Liver (tissue), 3 donors: ENCODE results near the gene MTA3.

ENCODE experiments used
- ATF3 ChIP-seq: IDR thresholded peaks from 2 replicates; pipeline ENCODE4 v1.6.1; 2016; ENCODE audit warnings: antibody characterized with exemption
- CTCF ChIP-seq: fragments of 150-350 bp; IDR thresholded peaks from 2 replicates; pipeline ENCODE4 v1.5.1; 2017; ENCODE audit warnings: improper control_type of control experiment, low read depth, low read length; ENCODE audit not compliant: missing input control
- GABPA ChIP-seq, 2 donors: IDR thresholded peaks in 1 of 2; conservative IDR thresholded peaks in 1 of 2; 2 replicates each; pipeline ENCODE4 v1.6.1; 2016; ENCODE audit warnings: antibody characterized with exemption in 2 of 2, mild to moderate bottlenecking in 1 of 2, moderate library complexity in 1 of 2
- JUND ChIP-seq, 2 donors: IDR thresholded peaks; 2 replicates each; pipeline ENCODE4 v1.6.1; 2016; ENCODE audit warnings: antibody characterized with exemption in 2 of 2
- MAX ChIP-seq: IDR thresholded peaks from 2 replicates; pipeline ENCODE4 v1.6.1; 2016; ENCODE audit warnings: antibody characterized with exemption
- RAD21 ChIP-seq, 2 donors: IDR thresholded peaks; 2 replicates each; pipeline ENCODE4 v1.6.1; 2016; ENCODE audit warnings: antibody characterized with exemption in 2 of 2, mild to moderate bottlenecking in 2 of 2
- REST ChIP-seq: IDR thresholded peaks from 2 replicates; pipeline ENCODE4 v1.6.1; 2016; ENCODE audit warnings: antibody characterized with exemption, mild to moderate bottlenecking
- SP1 ChIP-seq: IDR thresholded peaks from 2 replicates; pipeline ENCODE4 v1.6.1; 2018; ENCODE audit warnings: antibody characterized with exemption, mild to moderate bottlenecking
- TAF1 ChIP-seq: conservative IDR thresholded peaks from 2 replicates; pipeline ENCODE4 v1.6.1; 2016; ENCODE audit warnings: antibody characterized with exemption, mild to moderate bottlenecking
- YY1 ChIP-seq: IDR thresholded peaks from 2 replicates; pipeline ENCODE4 v1.6.1; 2016; ENCODE audit warnings: antibody characterized with exemption, mild to moderate bottlenecking
- donor health status: healthy.
- donor health status: healthy.

- no peak for TF ChIP-seq CTCF
- no peak for TF ChIP-seq MAX
- no peak for TF ChIP-seq YY1
- TF ChIP-seq TAF1, result no peak
- TF ChIP-seq RAD21 (IDR thresholded peaks at IDR 0.05), result no peak
- TF ChIP-seq JUND (IDR thresholded peaks at IDR 0.05), result no peak
- TF ChIP-seq GABPA (IDR thresholded peaks at IDR 0.05 in 1 of 2, conservative IDR thresholded peaks at IDR 0.05 in 1 of 2), result no peak
- TF ChIP-seq SP1, result no peak
- TF ChIP-seq ATF3, result no peak
- TF ChIP-seq REST, result no peak
Observed at GRCh38 chr2:42554392-42554791, 14.0 kb upstream of the MTA3 start.
